Keratinocyte (primary cell): Measurements from ENCODE around the gene CENPP. TPM values are rescaled to one million over a fixed set of nuclear protein-coding genes. Genes with fewer than 3 reads are reported as not detected.

Experiments
- DNase-seq: peaks from one replicate; pipeline ENCODE4 v3.0.0-alpha.2; 2011; ENCODE audit warnings: low read depth, missing footprints, low spot score
- FAIRE-seq: peaks from 2 replicates; lab custom pipeline; 2011; peaks lifted over from hg19 to GRCh38; lab: Jason Lieb, UNC
- H2AFZ ChIP-seq: 2 replicates; pipeline ENCODE4 v1.6.0; 2012; ENCODE audit warnings: low read length, control low read depth, inconsistent platforms; ENCODE audit not compliant: control insufficient read depth
- H3K27ac ChIP-seq: 2 replicates; pipeline ENCODE4 v1.5.1; 2011; ENCODE audit warnings: low read length; ENCODE audit not compliant: control insufficient read depth, insufficient read depth
- H3K27me3 ChIP-seq: 3 replicates; pipeline ENCODE4 v1.6.0; 2011; ENCODE audit warnings: low read length; ENCODE audit not compliant: control insufficient read depth, insufficient read depth; ENCODE audit errors: extremely low read depth
- H3K36me3 ChIP-seq, 2 experiments: 2 replicates in 1 of 2; 3 replicates in 1 of 2; pipeline ENCODE4 v1.5.1; 2011; ENCODE audit warnings: low read length in 2 of 2, mild to moderate bottlenecking in 1 of 2; ENCODE audit not compliant: control insufficient read depth in 2 of 2, insufficient read depth in 2 of 2; ENCODE audit errors: extremely low read depth in 1 of 2
- H3K4me1 ChIP-seq: 3 replicates; pipeline ENCODE4 v1.5.1; 2011; ENCODE audit warnings: low read length; ENCODE audit not compliant: control insufficient read depth, insufficient read depth; ENCODE audit errors: extremely low read depth
- H3K4me2 ChIP-seq: 3 replicates; pipeline ENCODE4 v1.6.0; 2011; ENCODE audit warnings: low read depth, low read length; ENCODE audit not compliant: control insufficient read depth, insufficient read depth; ENCODE audit errors: extremely low read depth
- H3K4me3 ChIP-seq, 3 experiments: fragments of 200-600 bp in 1 of 3; sonication (generic) in 1 of 3; 2 replicates in 2 of 3; 3 replicates in 1 of 3; pipeline ENCODE4 v1.5.1; 2011 to 2016; ENCODE audit warnings: low read length in 3 of 3, mild to moderate bottlenecking in 3 of 3, control low read depth in 2 of 3, inconsistent platforms in 1 of 3, low read depth in 1 of 3, mixed read lengths in 1 of 3, mixed run types in 1 of 3, moderate library complexity in 1 of 3; ENCODE audit not compliant: control insufficient read depth in 2 of 3, insufficient read depth in 2 of 3; ENCODE audit errors: extremely low read depth in 1 of 3
- H3K79me2 ChIP-seq: 2 replicates; pipeline ENCODE4 v1.6.0; 2012; ENCODE audit warnings: low read length; ENCODE audit not compliant: control insufficient read depth, insufficient read depth
- H3K9ac ChIP-seq: 3 replicates; pipeline ENCODE4 v1.6.0; 2011; ENCODE audit warnings: low read length; ENCODE audit not compliant: control insufficient read depth, insufficient read depth; ENCODE audit errors: extremely low read depth
- H3K9me1 ChIP-seq: 3 replicates; pipeline ENCODE4 v1.6.0; 2011; ENCODE audit warnings: low read length; ENCODE audit not compliant: control insufficient read depth, insufficient read depth; ENCODE audit errors: extremely low read depth
- H3K9me3 ChIP-seq: 2 replicates; pipeline ENCODE4 v1.5.1; 2012; ENCODE audit warnings: low read depth, low read length; ENCODE audit not compliant: control insufficient read depth
- H4K20me1 ChIP-seq: 3 replicates; pipeline ENCODE4 v1.6.0; 2011; ENCODE audit warnings: low read length; ENCODE audit not compliant: control insufficient read depth, insufficient read depth; ENCODE audit errors: extremely low read depth
- EZH2 ChIP-seq: IDR thresholded peaks from one replicate; pipeline ENCODE4 v1.6.1; 2012; ENCODE audit warnings: inconsistent platforms, mild to moderate bottlenecking, low read length, moderate library complexity
- dilution Hi-C: fragments of 300-500 bp; cut with MboI; formaldehyde crosslinking; loops from one replicate; pipeline ENCODE4 v1.7.0; 2020; ENCODE audit warnings: low sequenced_read_pairs; ENCODE audit not compliant: extremely low pct_ligation_motif_present
- polyA plus RNA-seq, 5 experiments: library from polyadenylated mRNA; depleted of rRNA in 3 of 5; stranded (reverse) in 3 of 5; stranded (forward) in 1 of 5; unstranded in 1 of 5; fragments of >200 nt; gene quantifications; 1 replicate in 1 of 5; 2 replicates in 3 of 5; 3 replicates in 1 of 5; pipeline versions ENCODE4 v1.2.1 to v1.2.3, GENCODE V29; 2011 to 2012; ENCODE audit warnings: missing spikeins in 2 of 5, low read depth in 1 of 5, low replicate concordance in 1 of 5
- TF ChIP-seq, protein P1 (sequence below), 3 experiments: IDR thresholded peaks in 1 of 3; conservative IDR thresholded peaks in 1 of 3; optimal IDR thresholded peaks in 1 of 3; 2 replicates in 2 of 3; 3 replicates in 1 of 3; pipeline versions ENCODE3 to v1.5.1; 2011; ENCODE audit warnings: low read length in 3 of 3, mild to moderate bottlenecking in 3 of 3, moderate library complexity in 2 of 3, control low read depth in 1 of 3, inconsistent platforms in 1 of 3; ENCODE audit not compliant: insufficient read depth in 2 of 3; ENCODE audit errors: extremely low read depth in 1 of 3

CENPP gene
- polyA plus RNA-seq, 1 donor (not counting 4 experiments of a cell fraction or from before 2014, with no cell fraction given), result 6.7 TPM

DNA sequence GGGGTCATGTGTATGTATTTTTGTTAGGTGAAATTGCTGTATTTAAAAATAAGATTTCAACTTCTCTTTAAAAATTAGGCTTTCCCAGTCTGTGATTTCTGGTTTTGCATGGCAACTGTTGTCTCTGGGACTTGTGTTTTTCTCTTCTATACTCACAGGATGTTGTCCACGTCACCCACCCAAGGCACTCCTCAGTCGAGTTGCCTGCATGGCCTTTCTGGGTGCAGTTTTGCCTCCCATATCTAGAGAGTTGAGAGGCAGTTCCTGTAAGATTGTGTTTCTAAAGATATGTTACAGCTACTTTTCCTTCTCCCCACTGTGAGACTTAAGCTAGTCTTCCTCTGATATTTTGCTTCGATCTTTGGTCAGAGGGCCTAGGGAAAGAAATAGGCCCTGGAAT lies 158.8 kb downstream of the CENPP start:
- H3K4me3 ChIP-seq, result no peak overlapping the region
- no peaks in the 10 kb centered on the region for H3K79me2 ChIP-seq
- no peaks in the 10 kb centered on the region for H3K27me3 ChIP-seq
- no peaks in the 10 kb centered on the region for H3K36me3 ChIP-seq
- FAIRE-seq, result no peak
- no peak overlapping the region for H3K9ac ChIP-seq
- H3K9me3 ChIP-seq, result no peaks in the 10 kb centered on the region
- H2AFZ ChIP-seq, result no peak overlapping the region
- no peak overlapping the region for H3K27ac ChIP-seq
- H4K20me1 ChIP-seq, result no peaks in the 10 kb centered on the region
- TF ChIP-seq, protein P1, sequence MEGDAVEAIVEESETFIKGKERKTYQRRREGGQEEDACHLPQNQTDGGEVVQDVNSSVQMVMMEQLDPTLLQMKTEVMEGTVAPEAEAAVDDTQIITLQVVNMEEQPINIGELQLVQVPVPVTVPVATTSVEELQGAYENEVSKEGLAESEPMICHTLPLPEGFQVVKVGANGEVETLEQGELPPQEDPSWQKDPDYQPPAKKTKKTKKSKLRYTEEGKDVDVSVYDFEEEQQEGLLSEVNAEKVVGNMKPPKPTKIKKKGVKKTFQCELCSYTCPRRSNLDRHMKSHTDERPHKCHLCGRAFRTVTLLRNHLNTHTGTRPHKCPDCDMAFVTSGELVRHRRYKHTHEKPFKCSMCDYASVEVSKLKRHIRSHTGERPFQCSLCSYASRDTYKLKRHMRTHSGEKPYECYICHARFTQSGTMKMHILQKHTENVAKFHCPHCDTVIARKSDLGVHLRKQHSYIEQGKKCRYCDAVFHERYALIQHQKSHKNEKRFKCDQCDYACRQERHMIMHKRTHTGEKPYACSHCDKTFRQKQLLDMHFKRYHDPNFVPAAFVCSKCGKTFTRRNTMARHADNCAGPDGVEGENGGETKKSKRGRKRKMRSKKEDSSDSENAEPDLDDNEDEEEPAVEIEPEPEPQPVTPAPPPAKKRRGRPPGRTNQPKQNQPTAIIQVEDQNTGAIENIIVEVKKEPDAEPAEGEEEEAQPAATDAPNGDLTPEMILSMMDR (optimal IDR thresholded peaks at IDR 0.05 in 1 of 3, IDR thresholded peaks at IDR 0.05 in 1 of 3, conservative IDR thresholded peaks at IDR 0.05 in 1 of 3; ENCODE audit: extremely low read depth in 1 of 3, insufficient read depth in 2 of 3, low read length in 3 of 3), result no peak
- no peak for TF ChIP-seq EZH2
- DNase-seq, result no peak
- H3K9me1 ChIP-seq, result no peaks in the 10 kb centered on the region
- H3K4me1 ChIP-seq, result peaks cover 42% of the 10 kb centered on the region
- dilution Hi-C loops, result no loop called here
- H3K4me2 ChIP-seq, result no peak overlapping the region

DNA sequence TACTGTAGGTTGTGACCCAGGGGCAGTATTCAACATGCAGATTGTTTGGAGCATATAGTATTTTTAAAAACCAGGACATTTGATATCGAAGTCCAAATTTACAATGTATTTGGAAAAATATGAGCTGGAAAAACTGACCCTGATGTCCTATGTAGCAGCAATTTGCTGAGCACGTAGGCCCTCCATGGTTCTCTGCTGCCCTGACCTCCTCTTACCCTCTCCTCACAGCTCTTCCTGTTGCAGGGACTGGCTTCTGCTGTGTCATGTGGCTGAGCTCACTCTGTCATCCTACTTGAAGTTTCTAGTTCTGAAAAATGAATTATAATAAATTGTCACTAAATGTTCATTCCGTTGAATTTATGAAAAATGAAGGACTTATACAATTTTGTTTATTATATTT lies 160.6 kb downstream of the CENPP start:
- no peak overlapping the region for H3K27ac ChIP-seq
- H4K20me1 ChIP-seq, result no peaks in the 10 kb centered on the region
- TF ChIP-seq, protein P1 (optimal IDR thresholded peaks at IDR 0.05 in 1 of 3, IDR thresholded peaks at IDR 0.05 in 1 of 3, conservative IDR thresholded peaks at IDR 0.05 in 1 of 3; ENCODE audit: extremely low read depth in 1 of 3, insufficient read depth in 2 of 3, low read length in 3 of 3), result no peak
- no peak for TF ChIP-seq EZH2
- H3K9ac ChIP-seq, result no peak overlapping the region
- dilution Hi-C loops, result no loop called here
- H3K79me2 ChIP-seq, result no peaks in the 10 kb centered on the region
- H3K27me3 ChIP-seq, result no peaks in the 10 kb centered on the region
- no peak overlapping the region for H3K4me3 ChIP-seq
- no peak for DNase-seq
- FAIRE-seq, result no peak
- peaks cover 28% of the 10 kb centered on the region for H3K4me1 ChIP-seq
- no peaks in the 10 kb centered on the region for H3K9me3 ChIP-seq
- no peak overlapping the region for H3K4me2 ChIP-seq
- H3K9me1 ChIP-seq, result no peaks in the 10 kb centered on the region
- H3K36me3 ChIP-seq, result no peaks in the 10 kb centered on the region
- no peak overlapping the region for H2AFZ ChIP-seq
